ENCODE measurements around the gene FAM216A.

GRCh38 chr12:110505332-110505731 lies 36.7 kb downstream of the FAM216A start:
- TF ChIP-seq EP300 (IDR thresholded peaks at IDR 0.05), result no peak
- TF ChIP-seq CTCF (IDR thresholded peaks at IDR 0.05), result no peak
